ENCODE results near the gene NOL7.

Gene NOL7

GRCh38 chr6:13660273-13660672 is 45.1 kb downstream of the NOL7 start:
- DNase-seq (ENCODE audit: extremely low read depth, low read depth) = no peak
- no peak for TF ChIP-seq CTCF (IDR thresholded peaks at IDR 0.05; ENCODE audit: low read depth, low read length, missing control alignments)
- H3K4me3 ChIP-seq (replicated peaks; ENCODE audit: low read depth, low read length) = no peak overlapping the region

- no peak for DNase-seq (ENCODE audit: extremely low read depth, low read depth)
- no peak for TF ChIP-seq CTCF (IDR thresholded peaks at IDR 0.05; ENCODE audit: low read depth, low read length, missing control alignments)
- H3K4me3 ChIP-seq (replicated peaks; ENCODE audit: low read depth, low read length) = no peak overlapping the region
These were observed 45.8 kb downstream of the NOL7 start for GRCh38 chr6:13660893-13661292.

GRCh38 chr6:13661647-13662046 is 46.5 kb downstream of the NOL7 start:
- DNase-seq (ENCODE audit: extremely low read depth, low read depth) = no peak
- TF ChIP-seq CTCF (IDR thresholded peaks at IDR 0.05; ENCODE audit: low read depth, low read length, missing control alignments) = no peak
- no peak overlapping the region for H3K4me3 ChIP-seq (replicated peaks; ENCODE audit: low read depth, low read length)

GRCh38 chr6:13662651-13663334 is 47.7 kb downstream of the NOL7 start:
- no peak for TF ChIP-seq CTCF (IDR thresholded peaks at IDR 0.05; ENCODE audit: low read depth, low read length, missing control alignments)
- H3K4me3 ChIP-seq (replicated peaks; ENCODE audit: low read depth, low read length) = no peak overlapping the region
- DNase-seq (ENCODE audit: extremely low read depth, low read depth) = no peak

GRCh38 chr6:13663986-13664385 is 48.9 kb downstream of the NOL7 start:
- DNase-seq (ENCODE audit: extremely low read depth, low read depth) = no peak
- no peak for TF ChIP-seq CTCF (IDR thresholded peaks at IDR 0.05; ENCODE audit: low read depth, low read length, missing control alignments)
- H3K4me3 ChIP-seq (replicated peaks; ENCODE audit: low read depth, low read length) = no peak overlapping the region

GRCh38 chr6:13664703-13665352 is 49.7 kb downstream of the NOL7 start:
- DNase-seq (ENCODE audit: extremely low read depth, low read depth) = no peak
- no peak for TF ChIP-seq CTCF (IDR thresholded peaks at IDR 0.05; ENCODE audit: low read depth, low read length, missing control alignments)

More at GRCh38 chr6:13664703-13665352, 49.7 kb downstream of the NOL7 start:
- no peak overlapping the region for H3K4me3 ChIP-seq (replicated peaks; ENCODE audit: low read depth, low read length)
